Measurements from ENCODE around the gene SLC11A1.

The SLC11A1 gene

GRCh38 chr2:218397463-218397819 lies 15.4 kb downstream of the SLC11A1 start:
- DNase-seq (ENCODE audit: insufficient read length, low spot score) (no peak), FAIRE-seq (no peak)
- TF ChIP-seq PAX5 (IDR thresholded peaks at IDR 0.05; ENCODE audit: insufficient read depth, low read length, severe bottlenecking), result no peak
- TF ChIP-seq SPI1 (IDR thresholded peaks at IDR 0.05; ENCODE audit: low read depth, low read length), result no peak
- no peak for TF ChIP-seq POU2F2 (IDR thresholded peaks at IDR 0.05; ENCODE audit: low read depth, low read length)
- no peak for TF ChIP-seq POLR2AphosphoS5 (IDR thresholded peaks at IDR 0.05; ENCODE audit: low read depth, low read length)
- no peak for TF ChIP-seq POLR2A (IDR thresholded peaks at IDR 0.05; ENCODE audit: low read depth, low read length)
- TF ChIP-seq TAF1 (IDR thresholded peaks at IDR 0.05; ENCODE audit: low read depth, low read length), result no peak

GRCh38 chr2:218397820-218398436 lies 15.9 kb downstream of the SLC11A1 start:
- DNase-seq (ENCODE audit: insufficient read length, low spot score) (no peak), FAIRE-seq (no peak)
- TF ChIP-seq POLR2AphosphoS5 (IDR thresholded peaks at IDR 0.05; ENCODE audit: low read depth, low read length), result no peak; the same call in 1 of the 2 replicates
- TF ChIP-seq POU2F2 (IDR thresholded peaks at IDR 0.05; ENCODE audit: low read depth, low read length), result no peak
- no peak for TF ChIP-seq SPI1 (IDR thresholded peaks at IDR 0.05; ENCODE audit: low read depth, low read length)
- TF ChIP-seq PAX5 (IDR thresholded peaks at IDR 0.05; ENCODE audit: insufficient read depth, low read length, severe bottlenecking), result no peak
- TF ChIP-seq POLR2A (IDR thresholded peaks at IDR 0.05; ENCODE audit: low read depth, low read length), result no peak; the same call in 1 of the 2 replicates
- TF ChIP-seq TAF1 (IDR thresholded peaks at IDR 0.05; ENCODE audit: low read depth, low read length), result no peak

GRCh38 chr2:218398437-218399390 lies 16.6 kb downstream of the SLC11A1 start:
- FAIRE-seq, result no peak
- TF ChIP-seq POU2F2 (IDR thresholded peaks at IDR 0.05; ENCODE audit: low read depth, low read length) (no peak), PAX5 (IDR thresholded peaks at IDR 0.05; ENCODE audit: insufficient read depth, low read length, severe bottlenecking) (no peak), TAF1 (IDR thresholded peaks at IDR 0.05; ENCODE audit: low read depth, low read length) (no peak), POLR2AphosphoS5 (IDR thresholded peaks at IDR 0.05; ENCODE audit: low read depth, low read length) (no peak), POLR2A (IDR thresholded peaks at IDR 0.05; ENCODE audit: low read depth, low read length) (no peak)
- peak; percentile 61 for DNase-seq (ENCODE audit: insufficient read length, low spot score)

GRCh38 chr2:218399391-218400166 lies 17.5 kb downstream of the SLC11A1 start, which contains the start of gene CTDSP1:
Gene CTDSP1, plus strand, starts transcription at chr2:218399868. Its CDS starts 223 bp downstream, at chr2:218400091.
- no peak for TF ChIP-seq TAF1 (IDR thresholded peaks at IDR 0.05; ENCODE audit: low read depth, low read length)
- no peak for TF ChIP-seq POLR2AphosphoS5 (IDR thresholded peaks at IDR 0.05; ENCODE audit: low read depth, low read length)
- TF ChIP-seq SPI1 (IDR thresholded peaks at IDR 0.05; ENCODE audit: low read depth, low read length), result no peak
- TF ChIP-seq POU2F2 (IDR thresholded peaks at IDR 0.05; ENCODE audit: low read depth, low read length), result peak; percentile 79; the same call in 1 of the 2 replicates
- no peak for TF ChIP-seq POLR2A (IDR thresholded peaks at IDR 0.05; ENCODE audit: low read depth, low read length)
- peak; percentile 83 for TF ChIP-seq PAX5 (IDR thresholded peaks at IDR 0.05; ENCODE audit: insufficient read depth, low read length, severe bottlenecking)
- peak; percentile 98 for FAIRE-seq

GRCh38 chr2:218400167-218400929 lies 18.3 kb downstream of the SLC11A1 start:
- TF ChIP-seq POLR2AphosphoS5 (IDR thresholded peaks at IDR 0.05; ENCODE audit: low read depth, low read length) (no peak), TAF1 (IDR thresholded peaks at IDR 0.05; ENCODE audit: low read depth, low read length) (no peak), PAX5 (IDR thresholded peaks at IDR 0.05; ENCODE audit: insufficient read depth, low read length, severe bottlenecking) (no peak), SPI1 (IDR thresholded peaks at IDR 0.05; ENCODE audit: low read depth, low read length) (no peak), POU2F2 (IDR thresholded peaks at IDR 0.05; ENCODE audit: low read depth, low read length) (no peak), POLR2A (IDR thresholded peaks at IDR 0.05; ENCODE audit: low read depth, low read length) (no peak)
- FAIRE-seq (peak; percentile 63), DNase-seq (ENCODE audit: insufficient read length, low spot score) (peak; percentile 51)

More at GRCh38 chr2:218399391-218400166, 17.5 kb downstream of the SLC11A1 start, which contains the start of gene CTDSP1:
- peak; percentile 89 for DNase-seq (ENCODE audit: insufficient read length, low spot score)

GRCh38 chr2:218400930-218401881 lies 19.1 kb downstream of the SLC11A1 start:
- FAIRE-seq (no peak), DNase-seq (ENCODE audit: insufficient read length, low spot score) (no peak)
- TF ChIP-seq TAF1 (IDR thresholded peaks at IDR 0.05; ENCODE audit: low read depth, low read length) (no peak), POLR2A (IDR thresholded peaks at IDR 0.05; ENCODE audit: low read depth, low read length) (no peak), PAX5 (IDR thresholded peaks at IDR 0.05; ENCODE audit: insufficient read depth, low read length, severe bottlenecking) (no peak), POLR2AphosphoS5 (IDR thresholded peaks at IDR 0.05; ENCODE audit: low read depth, low read length) (no peak), SPI1 (IDR thresholded peaks at IDR 0.05; ENCODE audit: low read depth, low read length) (no peak), POU2F2 (IDR thresholded peaks at IDR 0.05; ENCODE audit: low read depth, low read length) (no peak)

DNA sequence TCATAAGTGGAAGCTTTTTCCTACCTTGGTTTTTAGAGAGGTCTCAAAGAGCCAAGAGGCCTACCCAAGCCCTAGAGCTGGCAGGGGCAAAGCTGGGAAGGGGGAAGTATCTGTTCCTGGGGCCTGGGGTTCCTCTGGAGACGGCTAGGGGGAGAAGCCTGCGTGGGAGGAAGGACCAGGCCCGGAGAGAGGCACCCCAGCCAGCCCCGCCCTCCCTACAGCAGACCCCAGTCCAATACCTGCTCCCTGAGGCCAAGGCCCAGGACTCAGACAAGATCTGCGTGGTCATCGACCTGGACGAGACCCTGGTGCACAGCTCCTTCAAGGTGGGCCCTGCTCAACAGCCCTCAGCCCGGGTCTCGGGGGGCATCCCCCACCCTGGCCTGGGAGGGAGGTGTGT lies 19.8 kb downstream of the SLC11A1 start:
- TF ChIP-seq TAF1 (IDR thresholded peaks at IDR 0.05; ENCODE audit: low read depth, low read length) (no peak), PAX5 (IDR thresholded peaks at IDR 0.05; ENCODE audit: insufficient read depth, low read length, severe bottlenecking) (no peak), POLR2AphosphoS5 (IDR thresholded peaks at IDR 0.05; ENCODE audit: low read depth, low read length) (no peak), SPI1 (IDR thresholded peaks at IDR 0.05; ENCODE audit: low read depth, low read length) (no peak), POLR2A (IDR thresholded peaks at IDR 0.05; ENCODE audit: low read depth, low read length) (no peak), POU2F2 (IDR thresholded peaks at IDR 0.05; ENCODE audit: low read depth, low read length) (no peak)
- FAIRE-seq (no peak), DNase-seq (ENCODE audit: insufficient read length, low spot score) (no peak)

All from GM12891 (cell line).